Uterus (tissue), 4 donors: ENCODE measurements around the gene CEACAM21. TPM values are rescaled to one million over a fixed set of nuclear protein-coding genes. Genes with fewer than 3 reads are reported as not detected.

Experiments used
- DNase-seq, 2 donors: peaks; one replicate each; pipeline ENCODE4 v3.0.0-alpha.2; 2019 to 2020
- H3K27ac ChIP-seq, 2 donors: fragments of 200-600 bp; sonication (generic); 1 replicate in 1 of 2; 2 replicates in 1 of 2; pipeline ENCODE4 v1.5.1; 2016 to 2018
- H3K27me3 ChIP-seq, 2 donors: fragments of 200-600 bp; sonication (generic); one replicate each; pipeline ENCODE4 v1.5.1; 2018 to 2019; ENCODE audit warnings: control low read depth in 1 of 2
- H3K36me3 ChIP-seq, 2 donors: fragments of 200-600 bp; sonication (generic); one replicate each; pipeline ENCODE4 v1.5.1; 2019; ENCODE audit warnings: control low read depth in 1 of 2
- H3K4me1 ChIP-seq, 2 donors: fragments of 200-600 bp; sonication (generic); one replicate each; pipeline ENCODE4 v1.5.1; 2018 to 2019; ENCODE audit warnings: control low read depth in 1 of 2
- H3K4me3 ChIP-seq, 2 donors: fragments of 200-600 bp; sonication (generic); 1 replicate in 1 of 2; 2 replicates in 1 of 2; pipeline ENCODE4 v1.5.1; 2018 to 2019; ENCODE audit warnings: mild to moderate bottlenecking in 1 of 2
- H3K9me3 ChIP-seq, 2 donors: fragments of 200-600 bp; sonication (generic); one replicate each; pipeline ENCODE4 v1.5.1; 2019; ENCODE audit warnings: control low read depth in 1 of 2
- POLR2A ChIP-seq, 2 donors: fragments of 450-650 bp; IDR thresholded peaks; one replicate each; pipeline ENCODE4 v1.6.1; 2016; ENCODE audit warnings: antibody characterized with exemption in 2 of 2, mild to moderate bottlenecking in 1 of 2, moderate library complexity in 1 of 2
- intact Hi-C: fragments of 100-400 bp; cut with DNase I; formaldehyde crosslinking; loops from one replicate; pipeline ENCODE4 v1.15.1; 2023; ENCODE audit warnings: low total_unique reads
- total RNA-seq, 4 donors: library from RNA; depleted of rRNA in 3 of 4; stranded (reverse); fragments of >200 nt in 3 of 4; gene quantifications; one replicate each; pipeline versions ENCODE4 v1.1.0 to v1.2.4, GENCODE V29; 2014 to 2023
- TF ChIP-seq, protein P1 (sequence below), 4 experiments: fragments of 200-600 bp in 2 of 4; fragments of 450-650 bp in 2 of 4; sonication (generic) in 2 of 4; IDR thresholded peaks; one replicate each; pipeline ENCODE4 v1.5.1; 2016 to 2019; ENCODE audit warnings: antibody characterized with exemption in 4 of 4, mild to moderate bottlenecking in 2 of 4, moderate library complexity in 1 of 4
- donor health status: DM: yes; HTN: yes; CAD: no.

The CEACAM21 gene
- total RNA-seq, 4 donors from 2014 or later = 1.1 to 2.8 (median 2.6) TPM; not detected in 1

DNA sequence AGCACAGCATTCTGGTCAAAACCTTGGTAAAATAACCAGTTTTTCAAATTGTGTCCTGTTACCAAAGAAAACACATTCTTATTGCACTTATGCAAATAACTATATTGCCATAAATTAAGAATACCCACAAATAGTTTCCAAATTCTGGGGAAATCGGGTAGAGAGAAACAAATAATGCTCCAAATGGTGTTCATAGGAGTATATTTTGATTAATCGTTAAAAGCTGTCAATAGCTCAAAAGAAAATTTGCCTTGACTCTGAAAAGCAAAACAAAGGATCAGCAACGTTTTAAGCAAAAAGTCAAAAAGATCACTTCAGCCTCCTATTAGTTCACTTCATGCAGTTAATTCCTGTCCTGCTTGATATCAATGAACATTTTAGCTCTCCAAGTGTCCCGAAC is 22.2 kb upstream of the CEACAM21 start:
- TF ChIP-seq, protein P1, sequence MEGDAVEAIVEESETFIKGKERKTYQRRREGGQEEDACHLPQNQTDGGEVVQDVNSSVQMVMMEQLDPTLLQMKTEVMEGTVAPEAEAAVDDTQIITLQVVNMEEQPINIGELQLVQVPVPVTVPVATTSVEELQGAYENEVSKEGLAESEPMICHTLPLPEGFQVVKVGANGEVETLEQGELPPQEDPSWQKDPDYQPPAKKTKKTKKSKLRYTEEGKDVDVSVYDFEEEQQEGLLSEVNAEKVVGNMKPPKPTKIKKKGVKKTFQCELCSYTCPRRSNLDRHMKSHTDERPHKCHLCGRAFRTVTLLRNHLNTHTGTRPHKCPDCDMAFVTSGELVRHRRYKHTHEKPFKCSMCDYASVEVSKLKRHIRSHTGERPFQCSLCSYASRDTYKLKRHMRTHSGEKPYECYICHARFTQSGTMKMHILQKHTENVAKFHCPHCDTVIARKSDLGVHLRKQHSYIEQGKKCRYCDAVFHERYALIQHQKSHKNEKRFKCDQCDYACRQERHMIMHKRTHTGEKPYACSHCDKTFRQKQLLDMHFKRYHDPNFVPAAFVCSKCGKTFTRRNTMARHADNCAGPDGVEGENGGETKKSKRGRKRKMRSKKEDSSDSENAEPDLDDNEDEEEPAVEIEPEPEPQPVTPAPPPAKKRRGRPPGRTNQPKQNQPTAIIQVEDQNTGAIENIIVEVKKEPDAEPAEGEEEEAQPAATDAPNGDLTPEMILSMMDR (IDR thresholded peaks at IDR 0.05) = no peak
- TF ChIP-seq POLR2A (IDR thresholded peaks at IDR 0.05) = no peak
- H3K9me3 ChIP-seq = no peaks in the 10 kb centered on the region
- H3K36me3 ChIP-seq = no peaks in the 10 kb centered on the region
- no peaks in the 10 kb centered on the region for H3K27me3 ChIP-seq
- intact Hi-C loops = no loop called here
- DNase-seq = no peak
- H3K4me3 ChIP-seq = no peak overlapping the region
- no peak overlapping the region for H3K27ac ChIP-seq
- no peaks in the 10 kb centered on the region for H3K4me1 ChIP-seq

GRCh38 chr19:41554907-41555306 is 21.1 kb upstream of the CEACAM21 start:
- Histone ChIP-seq H3K27me3 (no peaks in the 10 kb centered on the region), H3K36me3 (no peaks in the 10 kb centered on the region), H3K27ac (no peak overlapping the region), H3K4me1 (no peaks in the 10 kb centered on the region), H3K4me3 (no peak overlapping the region), H3K9me3 (no peaks in the 10 kb centered on the region)
- intact Hi-C loops = no loop called here
- TF ChIP-seq, protein P1 (IDR thresholded peaks at IDR 0.05) = no peak
- no peak for TF ChIP-seq POLR2A (IDR thresholded peaks at IDR 0.05)
- DNase-seq = no peak

GRCh38 chr19:41555748-41556147 is 20.2 kb upstream of the CEACAM21 start:
- H3K36me3 ChIP-seq = no peaks in the 10 kb centered on the region
- no peaks in the 10 kb centered on the region for H3K4me1 ChIP-seq
- no peaks in the 10 kb centered on the region for H3K9me3 ChIP-seq
- no peak overlapping the region for H3K27ac ChIP-seq
- TF ChIP-seq, protein P1 (IDR thresholded peaks at IDR 0.05) = no peak
- no peak for TF ChIP-seq POLR2A (IDR thresholded peaks at IDR 0.05)
- no peaks in the 10 kb centered on the region for H3K27me3 ChIP-seq
- intact Hi-C loops = no loop called here
- DNase-seq = no peak
- no peak overlapping the region for H3K4me3 ChIP-seq

DNA sequence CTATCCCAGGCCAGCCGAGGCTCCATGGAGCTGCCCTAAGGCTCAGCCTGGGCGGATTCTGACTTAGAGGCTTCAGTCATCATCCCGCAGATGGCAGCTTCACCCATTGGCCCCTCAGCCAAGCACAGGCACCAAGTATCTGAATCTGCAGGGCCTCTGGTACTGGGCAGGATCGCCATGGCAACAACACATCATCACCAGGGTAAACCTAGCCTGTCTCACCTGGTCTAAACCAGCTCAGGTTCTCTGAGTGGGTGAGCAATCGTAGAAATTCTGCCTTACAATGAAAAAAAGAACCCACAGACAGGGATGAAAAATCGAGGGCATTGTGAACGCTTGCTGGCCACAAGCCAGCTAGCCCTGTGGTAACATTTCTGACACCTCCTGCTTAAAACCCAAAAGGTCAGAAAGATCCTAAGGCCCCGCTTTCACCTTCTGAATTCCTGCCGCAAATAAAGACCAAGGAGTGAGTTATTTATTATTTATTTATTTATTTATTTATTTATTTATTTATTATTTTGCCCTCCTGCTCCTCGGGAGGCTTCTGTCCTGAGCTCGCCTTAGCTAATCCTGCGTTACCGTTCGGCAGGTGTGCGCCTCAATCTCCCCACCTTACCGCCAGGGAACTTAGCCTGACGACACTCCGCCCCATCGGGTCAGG is 12.0 kb upstream of the CEACAM21 start:
- Histone ChIP-seq H3K9me3 (no peaks in the 10 kb centered on the region), H3K27me3 (peaks cover 0 to 38% of the 10 kb centered on the region in 2 donors), H3K4me1 (no peaks in the 10 kb centered on the region), H3K4me3 (no peak overlapping the region), H3K36me3 (no peaks in the 10 kb centered on the region), H3K27ac (no peak overlapping the region)
- TF ChIP-seq POLR2A (IDR thresholded peaks at IDR 0.05) = no peak
- TF ChIP-seq, protein P1 (IDR thresholded peaks at IDR 0.05) = no peak
- intact Hi-C loops = no loop called here
- DNase-seq = no peak

GRCh38 chr19:41564515-41565378 is 11.2 kb upstream of the CEACAM21 start:
- DNase-seq = no peak
- no peak overlapping the region for H3K4me3 ChIP-seq
- intact Hi-C loops = no loop called here
- no peaks in the 10 kb centered on the region for H3K36me3 ChIP-seq
- no peaks in the 10 kb centered on the region for H3K4me1 ChIP-seq
- TF ChIP-seq, protein P1 (IDR thresholded peaks at IDR 0.05) = no peak
- no peak for TF ChIP-seq POLR2A (IDR thresholded peaks at IDR 0.05)
- no peaks in the 10 kb centered on the region for H3K9me3 ChIP-seq
- peaks cover 0 to 38% of the 10 kb centered on the region in 2 donors for H3K27me3 ChIP-seq
- no peak overlapping the region for H3K27ac ChIP-seq
